ENCODE results near the gene DOCK7.

GRCh38 chr1:62492521-62492920 lies 195.7 kb downstream of the DOCK7 start:
- TF ChIP-seq CTCF (IDR thresholded peaks at IDR 0.05) (no peak), POLR2A (IDR thresholded peaks at IDR 0.05) (no peak)

Data from body of pancreas (tissue), 4 donors.